OCI-LY7 (cell line): ENCODE measurements around the gene SCUBE3. TPM values are rescaled to one million over a fixed set of nuclear protein-coding genes. Genes with fewer than 3 reads are reported as not detected.

ENCODE experiments used
- BruUV-seq: library from RNA; stranded (reverse); fragments of 400-500 nt; replicated peaks from 2 replicates; lab custom pipeline; 2021; lab: Mats Ljungman, UMichigan
- CTCF ChIA-PET: fragments of 300-600 bp; sonication (Branson Sonifier 250); formaldehyde crosslinking; loops from one replicate; lab custom pipeline; 2022; ENCODE audit warnings: antibody characterized with exemption; ENCODE audit not compliant: unreplicated experiment; lab: Charles Lee
- POLR2A ChIA-PET: fragments of 300-600 bp; sonication (Branson Sonifier 250); formaldehyde crosslinking; loops from one replicate; lab custom pipeline; 2022; ENCODE audit warnings: antibody characterized with exemption; lab: Charles Lee
- DNase-seq: peaks from one replicate; pipeline ENCODE4 v3.0.0-alpha.2; 2015; ENCODE audit warnings: low spot score
- H2AFZ ChIP-seq: fragments of 200-600 bp; sonication (generic), shearing (Covaris generic); 2 replicates; pipeline ENCODE4 v1.6.1; 2014; ENCODE audit warnings: mild to moderate bottlenecking, antibody characterized with exemption, low read length, moderate library complexity
- H3K27ac ChIP-seq: fragments of 200-600 bp; sonication (generic); 2 replicates; pipeline ENCODE4 v1.5.1; 2014; ENCODE audit warnings: mixed run types, low read depth, mild to moderate bottlenecking, moderate library complexity, low read length, inconsistent platforms; ENCODE audit not compliant: poor library complexity, severe bottlenecking
- H3K36me3 ChIP-seq: fragments of 200-600 bp; sonication (generic); 2 replicates; pipeline ENCODE4 v1.6.1; 2014; ENCODE audit warnings: mild to moderate bottlenecking, antibody characterized with exemption, low read length, moderate library complexity, mixed read lengths; ENCODE audit not compliant: insufficient read depth
- H3K4me1 ChIP-seq: fragments of 200-600 bp; sonication (generic); 2 replicates; pipeline ENCODE4 v1.5.1; 2014; ENCODE audit warnings: mild to moderate bottlenecking, low read length; ENCODE audit not compliant: insufficient read depth, poor library complexity, severe bottlenecking
- H3K4me2 ChIP-seq: fragments of 200-600 bp; sonication (generic); 2 replicates; pipeline ENCODE4 v1.6.1; 2014; ENCODE audit warnings: mild to moderate bottlenecking, low read length
- H3K4me3 ChIP-seq: fragments of 200-600 bp; sonication (generic); 2 replicates; pipeline ENCODE4 v1.5.1; 2014; ENCODE audit warnings: mild to moderate bottlenecking, low read depth, low read length; ENCODE audit not compliant: poor library complexity, severe bottlenecking
- H3K79me2 ChIP-seq: fragments of 200-600 bp; sonication (generic); 2 replicates; pipeline ENCODE4 v1.6.1; 2016; ENCODE audit warnings: low read depth, mild to moderate bottlenecking, low read length, moderate library complexity, mixed read lengths; ENCODE audit not compliant: insufficient read depth
- H3K9me2 ChIP-seq: fragments of 200-600 bp; sonication (generic); 2 replicates; pipeline ENCODE4 v1.6.1; 2016; ENCODE audit warnings: mild to moderate bottlenecking, low read length, mixed read lengths; ENCODE audit not compliant: insufficient read depth
- H3K9me3 ChIP-seq: fragments of 200-600 bp; sonication (generic); 2 replicates; pipeline ENCODE4 v1.6.1; 2014; ENCODE audit warnings: mild to moderate bottlenecking, mixed run types, low read length, mixed read lengths
- H4K20me1 ChIP-seq: fragments of 200-600 bp; sonication (generic); 2 replicates; pipeline ENCODE4 v1.6.1; 2014; ENCODE audit warnings: mild to moderate bottlenecking, antibody characterized with exemption, low read length, moderate library complexity, mixed read lengths; ENCODE audit not compliant: insufficient read depth
- CTCF ChIP-seq: fragments of 200-600 bp; sonication (generic); conservative IDR thresholded peaks from 2 replicates; pipeline ENCODE4 v1.5.1; 2014; ENCODE audit warnings: mild to moderate bottlenecking, antibody characterized with exemption, low read length, moderate library complexity, mixed read lengths
- EZH2phosphoT487 ChIP-seq: fragments of 200-600 bp; sonication (generic); IDR thresholded peaks from 2 replicates; pipeline ENCODE4 v1.6.1; 2018; ENCODE audit warnings: low read depth, borderline replicate concordance, mild to moderate bottlenecking, mixed run types, antibody characterized with exemption, low read length, moderate library complexity, mixed read lengths
- intact Hi-C: fragments of 100-400 bp; cut with micrococcal nuclease; formaldehyde crosslinking; loops from one replicate; pipeline ENCODE4 v1.10.0; 2022; ENCODE audit not compliant: unreplicated experiment
- total RNA-seq, 2 experiments: library from RNA; depleted of rRNA in 1 of 2; stranded (reverse); fragments of >200 nt in 1 of 2; shearing (Covaris generic) in 1 of 2; gene quantifications; 2 replicates each; pipeline ENCODE4 v1.2.3, GENCODE V29; 2014 to 2022

The SCUBE3 gene
- total RNA-seq, 2 experiments from 2014 or later, result not detected

GRCh38 chr6:35283361-35283760, 69.6 kb downstream of the SCUBE3 start:
- no peak for DNase-seq
- CTCF ChIA-PET, result no interaction called here
- H3K4me1 ChIP-seq, result no peaks in the 10 kb centered on the region
- no peaks in the 10 kb centered on the region for H4K20me1 ChIP-seq
- H3K9me2 ChIP-seq, result no peaks in the 10 kb centered on the region
- no TSS peak for BruUV-seq
- H3K79me2 ChIP-seq, result no peaks in the 10 kb centered on the region
- H3K36me3 ChIP-seq, result peaks cover 65% of the 10 kb centered on the region
- H3K9me3 ChIP-seq, result no peaks in the 10 kb centered on the region
- H2AFZ ChIP-seq, result no peak overlapping the region
- no peak overlapping the region for H3K4me3 ChIP-seq
- no peak overlapping the region for H3K27ac ChIP-seq
- intact Hi-C loops, result no loop called here
- POLR2A ChIA-PET, result no interaction called here
- H3K4me2 ChIP-seq, result no peak overlapping the region
- TF ChIP-seq EZH2phosphoT487, result no peak
- no peak for TF ChIP-seq CTCF

GRCh38 chr6:35287671-35288396, 74.1 kb downstream of the SCUBE3 start:
- Histone ChIP-seq H2AFZ (no peak overlapping the region), H3K79me2 (no peaks in the 10 kb centered on the region), H3K4me2 (no peak overlapping the region), H3K4me1 (peaks cover 9% of the 10 kb centered on the region), H3K36me3 (peaks cover 80% of the 10 kb centered on the region), H3K9me2 (no peaks in the 10 kb centered on the region), H3K4me3 (no peak overlapping the region), H3K9me3 (no peaks in the 10 kb centered on the region), H4K20me1 (no peaks in the 10 kb centered on the region), H3K27ac (no peak overlapping the region)
- ChIA-PET POLR2A (no interaction called here), CTCF (no interaction called here)
- DNase-seq, result no peak
- intact Hi-C loops, result no loop called here
- no peak for TF ChIP-seq EZH2phosphoT487
- no peak for TF ChIP-seq CTCF
- no TSS peak for BruUV-seq

- Histone ChIP-seq H3K79me2 (no peaks in the 10 kb centered on the region), H3K4me2 (no peak overlapping the region), H3K4me3 (no peak overlapping the region), H3K36me3 (peaks cover 79% of the 10 kb centered on the region), H3K9me2 (no peaks in the 10 kb centered on the region), H3K27ac (no peak overlapping the region), H2AFZ (no peak overlapping the region), H3K4me1 (peaks cover 9% of the 10 kb centered on the region), H4K20me1 (no peaks in the 10 kb centered on the region), H3K9me3 (no peaks in the 10 kb centered on the region)
- ChIA-PET POLR2A (no interaction called here), CTCF (no interaction called here)
- no TSS peak for BruUV-seq
- DNase-seq, result no peak
- TF ChIP-seq EZH2phosphoT487, result no peak
- no peak for TF ChIP-seq CTCF
- intact Hi-C loops, result no loop called here
These were observed 75.1 kb downstream of the SCUBE3 start for GRCh38 chr6:35288834-35289233.
